AG10803 (cell line): ENCODE measurements around the gene PP2D1.
A peak's percentile ranks its signal among the peaks of the same experiment; 100 is the strongest.

Experiments
- DNase-seq: peaks from one replicate; pipeline ENCODE4 v3.0.0; 2010; ENCODE audit warnings: low read depth
- H3K4me3 ChIP-seq: 2 replicates; pipeline ENCODE4 v1.5.1; 2011; ENCODE audit warnings: mild to moderate bottlenecking, low read length, control low read depth
- CTCF ChIP-seq: conservative IDR thresholded peaks from 2 replicates; pipeline ENCODE4 v1.5.1; 2011; ENCODE audit warnings: mild to moderate bottlenecking, low read length, control low read depth, inconsistent platforms

Gene PP2D1

GRCh38 chr3:19947549-19948225 lies 64.4 kb downstream of the PP2D1 start:
- peak; percentile 53 for DNase-seq
- peak overlapping the region; percentile 96 for H3K4me3 ChIP-seq
- TF ChIP-seq CTCF: no peak

- no peak for TF ChIP-seq CTCF
- H3K4me3 ChIP-seq: peak within 1 kb of the TSS; percentile 96
- DNase-seq: peak; percentile 98
Measured at GRCh38 chr3:19946832-19947548, 65.1 kb downstream of the PP2D1 start, which contains the start of gene RAB5A. Gene RAB5A (plus strand): TSS chr3:19947097. CDS start chr3:19950899, 3,802 bp downstream.

DNA sequence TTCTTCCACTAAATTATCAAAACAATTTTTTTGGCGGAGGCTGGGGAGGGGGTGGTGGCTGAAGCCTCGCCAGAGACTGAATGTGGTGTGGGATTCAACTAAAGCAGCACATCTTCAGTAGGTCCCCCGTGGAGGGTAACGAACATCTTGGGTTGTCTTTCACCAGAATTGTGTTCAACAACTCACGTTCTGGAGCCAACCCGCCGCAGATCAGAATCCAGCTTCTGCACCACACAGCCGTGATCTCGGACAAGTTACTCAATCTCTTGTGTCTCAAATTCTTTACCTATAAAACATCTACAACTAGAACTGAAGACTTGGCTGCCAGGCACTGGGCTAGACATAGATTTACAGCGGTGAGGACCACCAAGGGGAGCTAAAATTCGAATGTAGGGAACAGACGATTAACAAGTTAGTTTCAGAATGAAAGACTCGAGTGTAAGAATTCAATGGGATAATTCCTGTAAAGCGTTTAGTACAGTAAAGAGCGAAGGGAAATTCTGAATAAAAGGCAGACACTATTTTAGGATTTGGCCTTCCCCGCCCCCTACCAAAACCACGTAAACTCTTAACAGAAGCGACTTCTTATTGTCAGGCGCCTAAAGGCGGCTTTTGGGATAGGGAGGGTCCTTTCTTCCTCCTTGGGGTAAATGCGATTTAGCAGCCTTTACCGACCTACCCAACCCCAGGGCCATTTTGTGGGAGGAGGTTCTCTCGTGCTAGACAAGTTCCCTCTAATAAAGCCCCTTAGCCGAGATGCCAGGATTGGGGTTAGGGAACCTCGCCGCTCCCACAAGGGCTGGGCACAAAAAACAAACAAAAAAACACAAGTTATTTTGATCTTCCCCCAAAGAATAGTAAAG lies 65.9 kb downstream of the PP2D1 start:
- DNase-seq: peak; percentile 14
- TF ChIP-seq CTCF: no peak
- H3K4me3 ChIP-seq: peak overlapping the region; percentile 96

- no peak for TF ChIP-seq CTCF
- DNase-seq: no peak
- H3K4me3 ChIP-seq: no peak overlapping the region
Measured at GRCh38 chr3:19945534-19945933, 66.5 kb downstream of the PP2D1 start.

GRCh38 chr3:19940643-19941042 lies 71.4 kb downstream of the PP2D1 start:
- H3K4me3 ChIP-seq: no peak overlapping the region
- TF ChIP-seq CTCF: no peak
- no peak for DNase-seq

GRCh38 chr3:19938295-19938627 lies 73.8 kb downstream of the PP2D1 start:
- no peak overlapping the region for H3K4me3 ChIP-seq
- DNase-seq: no peak
- no peak for TF ChIP-seq CTCF
